Osteocyte (in vitro differentiated cells): ENCODE results near the gene NFYC. TPM values are rescaled to one million over a fixed set of nuclear protein-coding genes. Genes with fewer than 3 reads are reported as not detected.

Experiments
- DNase-seq: peaks from one replicate; pipeline ENCODE4 v3.0.0; 2021; ENCODE audit warnings: mixed read lengths; ENCODE audit not compliant: unreplicated experiment; ENCODE audit errors: extremely low spot score
- H3K27ac Mint-ChIP-seq: one replicate; pipeline ENCODE4 v1.8.0; 2021; ENCODE audit warnings: mild to moderate bottlenecking, mixed read lengths; ENCODE audit not compliant: unreplicated experiment
- H3K27me3 Mint-ChIP-seq: one replicate; pipeline ENCODE4 v1.8.0; 2021; ENCODE audit warnings: mixed read lengths; ENCODE audit not compliant: unreplicated experiment
- H3K36me3 Mint-ChIP-seq: one replicate; pipeline ENCODE4 v1.8.0; 2021; ENCODE audit warnings: mixed read lengths; ENCODE audit not compliant: unreplicated experiment
- H3K4me1 Mint-ChIP-seq: one replicate; pipeline ENCODE4 v1.8.0; 2021; ENCODE audit warnings: mixed read lengths; ENCODE audit not compliant: unreplicated experiment
- H3K4me3 Mint-ChIP-seq: one replicate; pipeline ENCODE4 v1.8.0; 2021; ENCODE audit warnings: mild to moderate bottlenecking, moderate library complexity, mixed read lengths; ENCODE audit not compliant: unreplicated experiment
- H3K9me3 Mint-ChIP-seq: one replicate; pipeline ENCODE4 v1.8.0; 2021; ENCODE audit warnings: mixed read lengths; ENCODE audit not compliant: unreplicated experiment
- total RNA-seq: library from RNA; stranded (reverse); gene quantifications from 2 replicates; pipeline ENCODE4 v1.2.1, GENCODE V29; 2021
- TF ChIP-seq, protein P1 (sequence below): fragments of 200-600 bp; sonication (generic); IDR thresholded peaks from 2 replicates; pipeline ENCODE4 v1.5.0; 2021; ENCODE audit warnings: antibody characterized with exemption, mild to moderate bottlenecking, moderate library complexity

NFYC gene
- total RNA-seq, 1 donor from 2014 or later, result 49.0 TPM

DNA sequence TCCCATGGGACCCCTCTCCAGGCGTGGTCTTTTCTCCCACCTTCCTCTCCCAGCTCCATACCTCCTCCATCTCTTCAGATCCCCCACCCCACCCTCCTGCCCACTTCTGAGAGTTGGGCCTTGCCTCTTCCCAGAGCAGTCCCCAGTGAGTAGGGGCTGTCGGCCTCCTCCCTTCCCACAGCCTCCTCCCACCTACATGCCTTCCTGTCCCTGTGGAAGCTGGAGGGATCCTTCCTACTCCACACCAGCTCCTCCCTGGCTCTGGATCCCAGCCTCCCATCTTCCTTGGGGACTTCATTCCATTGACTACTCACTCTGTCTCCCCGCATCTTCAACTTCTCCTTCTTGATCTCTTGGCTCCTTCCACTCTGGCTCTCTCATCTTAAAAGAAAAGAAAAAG lies 116.9 kb downstream of the NFYC start:
- no peaks in the 10 kb centered on the region for H3K27me3 Mint-ChIP-seq
- H3K27ac Mint-ChIP-seq, result no peak overlapping the region
- H3K4me3 Mint-ChIP-seq, result no peak overlapping the region
- DNase-seq, result no peak
- H3K36me3 Mint-ChIP-seq, result no peaks in the 10 kb centered on the region
- peaks cover 31% of the 10 kb centered on the region for H3K4me1 Mint-ChIP-seq
- H3K9me3 Mint-ChIP-seq, result no peaks in the 10 kb centered on the region
- TF ChIP-seq, protein P1, sequence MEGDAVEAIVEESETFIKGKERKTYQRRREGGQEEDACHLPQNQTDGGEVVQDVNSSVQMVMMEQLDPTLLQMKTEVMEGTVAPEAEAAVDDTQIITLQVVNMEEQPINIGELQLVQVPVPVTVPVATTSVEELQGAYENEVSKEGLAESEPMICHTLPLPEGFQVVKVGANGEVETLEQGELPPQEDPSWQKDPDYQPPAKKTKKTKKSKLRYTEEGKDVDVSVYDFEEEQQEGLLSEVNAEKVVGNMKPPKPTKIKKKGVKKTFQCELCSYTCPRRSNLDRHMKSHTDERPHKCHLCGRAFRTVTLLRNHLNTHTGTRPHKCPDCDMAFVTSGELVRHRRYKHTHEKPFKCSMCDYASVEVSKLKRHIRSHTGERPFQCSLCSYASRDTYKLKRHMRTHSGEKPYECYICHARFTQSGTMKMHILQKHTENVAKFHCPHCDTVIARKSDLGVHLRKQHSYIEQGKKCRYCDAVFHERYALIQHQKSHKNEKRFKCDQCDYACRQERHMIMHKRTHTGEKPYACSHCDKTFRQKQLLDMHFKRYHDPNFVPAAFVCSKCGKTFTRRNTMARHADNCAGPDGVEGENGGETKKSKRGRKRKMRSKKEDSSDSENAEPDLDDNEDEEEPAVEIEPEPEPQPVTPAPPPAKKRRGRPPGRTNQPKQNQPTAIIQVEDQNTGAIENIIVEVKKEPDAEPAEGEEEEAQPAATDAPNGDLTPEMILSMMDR, result no peak

- H3K27ac Mint-ChIP-seq, result no peak overlapping the region
- H3K27me3 Mint-ChIP-seq, result no peaks in the 10 kb centered on the region
- TF ChIP-seq, protein P1, result no peak
- no peaks in the 10 kb centered on the region for H3K9me3 Mint-ChIP-seq
- DNase-seq, result no peak
- H3K4me3 Mint-ChIP-seq, result no peak overlapping the region
- peaks cover 31% of the 10 kb centered on the region for H3K4me1 Mint-ChIP-seq
- H3K36me3 Mint-ChIP-seq, result no peaks in the 10 kb centered on the region
Observed at GRCh38 chr1:40808909-40809308, 117.4 kb downstream of the NFYC start.

DNA sequence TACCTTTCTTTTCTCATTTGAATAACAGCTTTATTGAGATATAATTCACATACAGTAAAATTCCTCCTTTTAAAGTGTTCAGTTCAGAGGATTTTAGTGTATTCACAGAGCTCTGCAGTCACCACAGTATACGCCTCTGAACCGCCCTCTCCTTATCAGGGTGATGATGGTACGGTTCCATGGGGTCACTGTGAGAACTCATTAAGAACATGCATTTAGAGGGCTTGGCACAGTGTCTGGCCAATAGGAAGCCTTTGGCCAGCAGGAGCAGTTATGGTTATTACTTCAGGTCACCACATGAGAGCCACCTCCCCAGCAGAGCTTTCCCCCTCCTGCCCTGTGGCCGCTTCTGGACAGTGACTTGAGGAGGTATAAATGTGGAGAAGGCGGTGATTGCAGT lies 119.4 kb downstream of the NFYC start:
- H3K9me3 Mint-ChIP-seq, result no peaks in the 10 kb centered on the region
- no peaks in the 10 kb centered on the region for H3K27me3 Mint-ChIP-seq
- H3K4me1 Mint-ChIP-seq, result peaks cover 30% of the 10 kb centered on the region
- TF ChIP-seq, protein P1, result no peak
- H3K4me3 Mint-ChIP-seq, result no peak overlapping the region
- DNase-seq, result no peak
- no peak overlapping the region for H3K27ac Mint-ChIP-seq
- H3K36me3 Mint-ChIP-seq, result no peaks in the 10 kb centered on the region

GRCh38 chr1:40815420-40815819 lies 123.9 kb downstream of the NFYC start:
- Mint-ChIP-seq H3K4me3 (no peak overlapping the region), H3K27me3 (no peaks in the 10 kb centered on the region), H3K36me3 (no peaks in the 10 kb centered on the region), H3K4me1 (peaks cover 14% of the 10 kb centered on the region), H3K27ac (no peak overlapping the region), H3K9me3 (no peaks in the 10 kb centered on the region)
- TF ChIP-seq, protein P1, result no peak
- DNase-seq, result no peak

- TF ChIP-seq, protein P1, result no peak
- Mint-ChIP-seq H3K27ac (no peak overlapping the region), H3K36me3 (no peaks in the 10 kb centered on the region), H3K4me1 (peaks cover 25% of the 10 kb centered on the region), H3K9me3 (no peaks in the 10 kb centered on the region), H3K27me3 (no peaks in the 10 kb centered on the region), H3K4me3 (peak overlapping the region; percentile 55)
- DNase-seq, result no peak
Observed at GRCh38 chr1:40817791-40818263, 126.3 kb downstream of the NFYC start.
